HepG2 (cell line): ENCODE results near the gene FAM124A. TPM values are rescaled to one million over a fixed set of nuclear protein-coding genes. Genes with fewer than 3 reads are reported as not detected.

Experiments
- ATAC-seq: fragments of 200-7000 bp; cut with Tn5 transposase; 3 replicates; pipeline ENCODE4 v1.9.1; 2020; ENCODE audit warnings: mild to moderate bottlenecking, moderate library complexity
- BruUV-seq: library from RNA; stranded (reverse); fragments of 400-500 nt; replicated peaks from 2 replicates; lab custom pipeline; 2021; lab: Mats Ljungman, UMichigan
- CTCF ChIA-PET: fragments of 300-600 bp; formaldehyde crosslinking; extraction: SDS; loops from one replicate; lab custom pipeline; 2021; ENCODE audit warnings: low total read pairs, inconsistent platforms, low intra/inter-chr PET ratio; lab: Yijun Ruan, JAX
- POLR2A ChIA-PET: fragments of 350-600 bp; sonication (Branson Sonifier 250); formaldehyde crosslinking; loops from one replicate; lab custom pipeline; 2020; ENCODE audit warnings: antibody characterized with exemption, inconsistent platforms; lab: Yijun Ruan, JAX
- DNase-seq: peaks from one replicate; pipeline ENCODE4 v3.0.0-alpha.2; 2015; ENCODE audit warnings: low spot score
- FAIRE-seq: peaks from 3 replicates; lab custom pipeline; 2011; peaks lifted over from hg19 to GRCh38; lab: Jason Lieb, UNC
- H2AFZ ChIP-seq: one replicate; pipeline ENCODE4 v1.6.1; 2011; ENCODE audit warnings: low read length, inconsistent platforms
- H3K27ac ChIP-seq: fragments of 300-600 bp; 3 replicates; pipeline ENCODE4 v1.8.0; 2011; ENCODE audit warnings: mixed run types, mild to moderate bottlenecking, mixed read lengths, low read length, inconsistent platforms; ENCODE audit not compliant: insufficient read depth; ENCODE audit errors: extremely low read length
- H3K27me3 ChIP-seq, 2 experiments: fragments of 200-600 bp in 1 of 2; 2 replicates in 1 of 2; 3 replicates in 1 of 2; pipeline versions ENCODE4 v1.6.0 to v1.8.0; 2011; ENCODE audit warnings: low read length in 2 of 2, mild to moderate bottlenecking in 2 of 2, moderate library complexity in 2 of 2, inconsistent platforms in 1 of 2; ENCODE audit not compliant: insufficient read depth in 2 of 2, control insufficient read depth in 1 of 2
- H3K36me3 ChIP-seq, 2 experiments: fragments of 200-600 bp in 1 of 2; replicated peaks in 1 of 2; 2 replicates in 1 of 2; 3 replicates in 1 of 2; pipeline versions ENCODE4 v1.5.1 to v1.8.0; 2011; ENCODE audit warnings: low read length in 2 of 2, inconsistent platforms in 1 of 2; ENCODE audit not compliant: insufficient read depth in 2 of 2, control insufficient read depth in 1 of 2
- H3K4me1 ChIP-seq: 2 replicates; pipeline ENCODE4 v1.5.1; 2012; ENCODE audit warnings: low read length, inconsistent platforms; ENCODE audit not compliant: insufficient read depth
- H3K4me2 ChIP-seq: 2 replicates; pipeline ENCODE4 v1.6.0; 2011; ENCODE audit warnings: low read depth, low read length, inconsistent platforms
- H3K4me3 ChIP-seq, 3 experiments: fragments of 200-600 bp in 1 of 3; sonication (generic), shearing (Covaris generic) in 1 of 3; replicated peaks in 1 of 3; 2 replicates each; pipeline ENCODE4 v1.5.1; 2011 to 2016; ENCODE audit warnings: low read length in 3 of 3, inconsistent platforms in 2 of 3, low read depth in 2 of 3, mild to moderate bottlenecking in 2 of 3, control low read depth in 1 of 3, mixed read lengths in 1 of 3; ENCODE audit not compliant: insufficient read depth in 1 of 3
- H3K79me2 ChIP-seq: one replicate; pipeline ENCODE4 v1.6.1; 2011; ENCODE audit warnings: low read length, inconsistent platforms; ENCODE audit not compliant: insufficient read depth
- H3K9ac ChIP-seq: 2 replicates; pipeline ENCODE4 v1.6.0; 2011; ENCODE audit warnings: mild to moderate bottlenecking, low read depth, low read length, inconsistent platforms; ENCODE audit not compliant: insufficient read depth
- H3K9me3 ChIP-seq: 2 replicates; pipeline ENCODE4 v1.5.1; 2012; ENCODE audit warnings: mild to moderate bottlenecking, low read length
- H4K20me1 ChIP-seq: 2 replicates; pipeline ENCODE4 v1.6.0; 2011; ENCODE audit warnings: inconsistent platforms, mild to moderate bottlenecking, low read length, moderate library complexity; ENCODE audit not compliant: insufficient read depth
- EED ChIP-seq: sonication (generic); formaldehyde crosslinking; IDR thresholded peaks from 2 replicates; pipeline ENCODE4 v1.5.0; 2020; ENCODE audit warnings: mild to moderate bottlenecking, missing genetic modification reagents
- RARG ChIP-seq: sonication (generic); formaldehyde crosslinking; IDR thresholded peaks from 2 replicates; pipeline ENCODE4 v1.4.0; 2020; ENCODE audit warnings: low read depth, mild to moderate bottlenecking, missing genetic modification reagents
- SATB2 ChIP-seq: sonication (generic); formaldehyde crosslinking; IDR thresholded peaks from 2 replicates; pipeline ENCODE4 v1.5.0; 2020; ENCODE audit warnings: missing genetic modification reagents
- YEATS2 ChIP-seq: sonication (generic); formaldehyde crosslinking; IDR thresholded peaks from 2 replicates; pipeline ENCODE4 v1.4.0; 2020; ENCODE audit warnings: missing genetic modification reagents, borderline replicate concordance
- ZNF431 ChIP-seq: sonication (generic); formaldehyde crosslinking; IDR thresholded peaks from 2 replicates; pipeline ENCODE4 v1.9.0; 2022; ENCODE audit warnings: missing genetic modification reagents, low read depth, mild to moderate bottlenecking, borderline replicate concordance
- WGBS: methylation state at CpG from one replicate; pipeline ENCODE4 v1.1.6; 2017; ENCODE audit warnings: low lambda C conversion rate; 5-methylcytosine and 5-hydroxymethylcytosine counted together
- in situ Hi-C: cut with HindIII; loops from 2 replicates; pipeline ENCODE4 v1.10.0; 2017; ENCODE audit warnings: low pct_unique_long_range_greater_than_20kb; ENCODE audit not compliant: extremely low pct_ligation_motif_present
- intact Hi-C: fragments of 100-400 bp; cut with micrococcal nuclease; formaldehyde crosslinking; loops from one replicate; pipeline ENCODE4 v1.10.0; 2022; ENCODE audit not compliant: unreplicated experiment
- polyA plus RNA-seq, 8 experiments: library from polyadenylated mRNA; depleted of rRNA in 3 of 8; stranded (reverse) in 7 of 8; unstranded in 1 of 8; fragments of >200 nt; fragmentation: Illumina TruSeq in 4 of 8; extraction: Trizol in 4 of 8; gene quantifications; 2 replicates each; pipeline versions ENCODE4 v1.2.1 to v1.2.3, GENCODE V29; 2011 to 2016; ENCODE audit warnings: low read depth in 4 of 8, missing spikeins in 1 of 8, mixed read lengths in 1 of 8; ENCODE audit not compliant: insufficient read depth in 1 of 8
- total RNA-seq, 5 experiments: library from RNA; depleted of rRNA; stranded (reverse); fragments of >200 nt; fragmentation: Illumina TruSeq; extraction: Trizol; gene quantifications; 2 replicates each; pipeline ENCODE4 v1.2.3, GENCODE V29; 2016; ENCODE audit warnings: low read depth in 1 of 5
- TF ChIP-seq, protein P1 (sequence below): fragments of 450-650 bp; IDR thresholded peaks from 2 replicates; pipeline ENCODE4 v1.6.1; 2017
- TF ChIP-seq, protein P2 (sequence below): sonication (generic); formaldehyde crosslinking; IDR thresholded peaks from 2 replicates; pipeline ENCODE4 v1.4.0; 2020; ENCODE audit warnings: missing genetic modification reagents
- TF ChIP-seq, protein P3 (sequence below): sonication (generic); formaldehyde crosslinking; IDR thresholded peaks from 2 replicates; pipeline ENCODE4 v1.4.0; 2020; ENCODE audit warnings: missing genetic modification reagents, borderline replicate concordance
- TF ChIP-seq, protein P4 (sequence below): sonication (generic); formaldehyde crosslinking; IDR thresholded peaks from 2 replicates; pipeline ENCODE4 v1.5.1; 2020; ENCODE audit warnings: missing genetic modification reagents, mild to moderate bottlenecking, borderline replicate concordance
- TF ChIP-seq, protein P5 (sequence below): sonication (generic); formaldehyde crosslinking; IDR thresholded peaks from 2 replicates; pipeline ENCODE4 v1.4.0; 2020; ENCODE audit warnings: mild to moderate bottlenecking, missing genetic modification reagents, borderline replicate concordance

The FAM124A gene
- total and polyA plus RNA-seq, 2 of the 13 experiments (the other 11 are each of a cell fraction or from before 2014, with no cell fraction given) = not detected

DNA sequence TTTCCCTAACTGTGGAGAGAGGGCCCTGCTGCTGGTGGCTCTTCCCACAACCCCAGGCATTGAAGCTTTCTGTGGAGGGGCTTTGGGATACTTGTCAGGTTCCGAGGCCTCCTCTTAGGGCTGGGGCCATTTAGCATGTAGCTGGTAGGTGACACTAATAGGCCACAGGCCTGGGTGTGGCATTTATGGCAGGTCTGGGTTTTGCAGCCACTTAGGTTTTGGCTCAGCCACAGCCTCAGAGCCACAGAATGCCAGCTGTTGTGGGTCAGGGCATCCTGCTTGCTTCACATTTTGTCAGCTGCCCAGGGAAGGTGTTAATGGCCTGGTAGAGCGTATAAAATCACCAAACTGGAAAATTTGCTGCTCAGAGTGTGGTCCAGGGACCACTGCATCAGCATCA is 15.7 kb downstream of the FAM124A start:
- no peak overlapping the region for H3K4me2 ChIP-seq
- CTCF ChIA-PET = no interaction called here
- POLR2A ChIA-PET = no interaction called here
- peaks cover 0 to 28% of the 10 kb centered on the region in 2 experiments; a peak in 3 of 5 replicates for H3K27me3 ChIP-seq
- DNase-seq = no peak
- no peak overlapping the region for H2AFZ ChIP-seq
- WGBS = 20% methylated on average over 1 of the region's 2 CpGs
- no peaks in the 10 kb centered on the region for H3K9me3 ChIP-seq
- no peak for ATAC-seq
- H3K27ac ChIP-seq = no peak overlapping the region
- H3K4me3 ChIP-seq = no peak overlapping the region
- no peaks in the 10 kb centered on the region for H3K4me1 ChIP-seq
- no TSS peak for BruUV-seq
- H4K20me1 ChIP-seq = no peaks in the 10 kb centered on the region
- H3K79me2 ChIP-seq = no peaks in the 10 kb centered on the region
- intact Hi-C loops (no loop called here), in situ Hi-C loops (no loop called here)
- FAIRE-seq = no peak
- TF ChIP-seq, protein P1, sequence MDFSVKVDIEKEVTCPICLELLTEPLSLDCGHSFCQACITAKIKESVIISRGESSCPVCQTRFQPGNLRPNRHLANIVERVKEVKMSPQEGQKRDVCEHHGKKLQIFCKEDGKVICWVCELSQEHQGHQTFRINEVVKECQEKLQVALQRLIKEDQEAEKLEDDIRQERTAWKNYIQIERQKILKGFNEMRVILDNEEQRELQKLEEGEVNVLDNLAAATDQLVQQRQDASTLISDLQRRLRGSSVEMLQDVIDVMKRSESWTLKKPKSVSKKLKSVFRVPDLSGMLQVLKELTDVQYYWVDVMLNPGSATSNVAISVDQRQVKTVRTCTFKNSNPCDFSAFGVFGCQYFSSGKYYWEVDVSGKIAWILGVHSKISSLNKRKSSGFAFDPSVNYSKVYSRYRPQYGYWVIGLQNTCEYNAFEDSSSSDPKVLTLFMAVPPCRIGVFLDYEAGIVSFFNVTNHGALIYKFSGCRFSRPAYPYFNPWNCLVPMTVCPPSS = no peak
- TF ChIP-seq, protein P2, sequence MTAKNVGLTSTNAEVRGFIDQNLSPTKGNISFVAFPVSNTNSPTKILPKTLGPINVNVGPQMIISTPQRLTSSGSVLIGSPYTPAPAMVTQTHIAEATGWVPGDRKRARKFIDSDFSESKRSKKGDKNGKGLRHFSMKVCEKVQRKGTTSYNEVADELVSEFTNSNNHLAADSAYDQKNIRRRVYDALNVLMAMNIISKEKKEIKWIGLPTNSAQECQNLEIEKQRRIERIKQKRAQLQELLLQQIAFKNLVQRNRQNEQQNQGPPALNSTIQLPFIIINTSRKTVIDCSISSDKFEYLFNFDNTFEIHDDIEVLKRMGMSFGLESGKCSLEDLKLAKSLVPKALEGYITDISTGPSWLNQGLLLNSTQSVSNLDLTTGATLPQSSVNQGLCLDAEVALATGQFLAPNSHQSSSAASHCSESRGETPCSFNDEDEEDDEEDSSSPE = no peak
- TF ChIP-seq, protein P3, sequence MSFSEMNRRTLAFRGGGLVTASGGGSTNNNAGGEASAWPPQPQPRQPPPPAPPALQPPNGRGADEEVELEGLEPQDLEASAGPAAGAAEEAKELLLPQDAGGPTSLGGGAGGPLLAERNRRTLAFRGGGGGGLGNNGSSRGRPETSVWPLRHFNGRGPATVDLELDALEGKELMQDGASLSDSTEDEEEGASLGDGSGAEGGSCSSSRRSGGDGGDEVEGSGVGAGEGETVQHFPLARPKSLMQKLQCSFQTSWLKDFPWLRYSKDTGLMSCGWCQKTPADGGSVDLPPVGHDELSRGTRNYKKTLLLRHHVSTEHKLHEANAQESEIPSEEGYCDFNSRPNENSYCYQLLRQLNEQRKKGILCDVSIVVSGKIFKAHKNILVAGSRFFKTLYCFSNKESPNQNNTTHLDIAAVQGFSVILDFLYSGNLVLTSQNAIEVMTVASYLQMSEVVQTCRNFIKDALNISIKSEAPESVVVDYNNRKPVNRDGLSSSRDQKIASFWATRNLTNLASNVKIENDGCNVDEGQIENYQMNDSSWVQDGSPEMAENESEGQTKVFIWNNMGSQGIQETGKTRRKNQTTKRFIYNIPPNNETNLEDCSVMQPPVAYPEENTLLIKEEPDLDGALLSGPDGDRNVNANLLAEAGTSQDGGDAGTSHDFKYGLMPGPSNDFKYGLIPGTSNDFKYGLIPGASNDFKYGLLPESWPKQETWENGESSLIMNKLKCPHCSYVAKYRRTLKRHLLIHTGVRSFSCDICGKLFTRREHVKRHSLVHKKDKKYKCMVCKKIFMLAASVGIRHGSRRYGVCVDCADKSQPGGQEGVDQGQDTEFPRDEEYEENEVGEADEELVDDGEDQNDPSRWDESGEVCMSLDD (CRISPR knock-in tag) = no peak
- TF ChIP-seq YEATS2 (CRISPR knock-in tag) = no peak
- TF ChIP-seq, protein P4, sequence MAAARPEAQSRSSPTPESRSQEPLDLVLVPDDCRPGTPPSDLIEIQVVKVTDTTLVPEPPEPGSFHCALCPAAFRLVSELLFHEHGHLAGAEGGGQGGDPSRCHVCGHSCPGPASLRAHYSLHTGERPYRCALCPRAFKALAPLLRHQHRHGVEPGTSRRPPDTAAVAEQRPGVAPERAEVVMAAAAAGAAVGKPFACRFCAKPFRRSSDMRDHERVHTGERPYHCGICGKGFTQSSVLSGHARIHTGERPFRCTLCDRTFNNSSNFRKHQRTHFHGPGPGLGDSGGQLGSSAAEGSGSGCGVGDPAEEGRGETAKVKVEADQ (CRISPR knock-in tag) = no peak
- no peak for TF ChIP-seq ZNF431 (CRISPR knock-in tag)
- no peak for TF ChIP-seq RARG (CRISPR knock-in tag)
- TF ChIP-seq SATB2 (CRISPR knock-in tag) = no peak
- no peak for TF ChIP-seq EED (CRISPR knock-in tag)
- TF ChIP-seq, protein P5, sequence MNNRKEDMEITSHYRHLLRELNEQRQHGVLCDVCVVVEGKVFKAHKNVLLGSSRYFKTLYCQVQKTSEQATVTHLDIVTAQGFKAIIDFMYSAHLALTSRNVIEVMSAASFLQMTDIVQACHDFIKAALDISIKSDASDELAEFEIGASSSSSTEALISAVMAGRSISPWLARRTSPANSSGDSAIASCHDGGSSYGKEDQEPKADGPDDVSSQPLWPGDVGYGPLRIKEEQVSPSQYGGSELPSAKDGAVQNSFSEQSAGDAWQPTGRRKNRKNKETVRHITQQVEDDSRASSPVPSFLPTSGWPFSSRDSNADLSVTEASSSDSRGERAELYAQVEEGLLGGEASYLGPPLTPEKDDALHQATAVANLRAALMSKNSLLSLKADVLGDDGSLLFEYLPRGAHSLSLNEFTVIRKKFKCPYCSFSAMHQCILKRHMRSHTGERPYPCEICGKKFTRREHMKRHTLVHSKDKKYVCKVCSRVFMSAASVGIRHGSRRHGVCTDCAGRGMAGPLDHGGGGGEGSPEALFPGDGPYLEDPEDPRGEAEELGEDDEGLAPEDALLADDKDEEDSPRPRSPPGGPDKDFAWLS (CRISPR knock-in tag) = no peak
- H3K36me3 ChIP-seq = no peaks in the 10 kb centered on the region
- no peak overlapping the region for H3K9ac ChIP-seq
